ENCODE measurements around the gene POLR3E. TPM values are rescaled to one million over a fixed set of nuclear protein-coding genes. Genes with fewer than 3 reads are reported as not detected.
"Not testable (repeated sequence)": the region's sequence is repeated elsewhere in the genome, so short reads cannot be mapped to it uniquely, and the experiment has no call there.

POLR3E gene
- total RNA-seq, 2 experiments from 2014 or later, result 52.4 to 54.3 TPM

GRCh38 chr16:22296225-22297113 is 740 bp upstream of the POLR3E start:
- H3K27ac Mint-ChIP-seq, result peak overlapping the region; percentile 98
- no peaks in the 10 kb centered on the region for H3K9me3 Mint-ChIP-seq
- DNase-seq, result no peak
- peaks cover 17% of the 10 kb centered on the region for H3K36me3 Mint-ChIP-seq (ENCODE audit: low read depth)
- POLR2A ChIA-PET, result no interaction called here
- CTCF ChIA-PET, result interaction anchor here (0.6 to 4.5 kb wide), 17 partner anchors 11 to 710 kb away, joined by 3 to 48 read pairs (median 5); partner anchors contain the start of genes EEF2K and MOSMO
- H3K4me3 Mint-ChIP-seq, result peak overlapping the region; percentile 94
- H3K4me1 Mint-ChIP-seq, result peaks cover 38% of the 10 kb centered on the region
- H3K27me3 Mint-ChIP-seq, result peaks cover 3% of the 10 kb centered on the region

GRCh38 chr16:22297871-22298733 is 893 bp downstream of the POLR3E start:
- peaks cover 22% of the 10 kb centered on the region for H3K36me3 Mint-ChIP-seq (ENCODE audit: low read depth)
- peak; percentile 83 for DNase-seq
- H3K9me3 Mint-ChIP-seq, result no peaks in the 10 kb centered on the region
- peaks cover 3% of the 10 kb centered on the region for H3K27me3 Mint-ChIP-seq
- peak overlapping the region; percentile 98 for H3K27ac Mint-ChIP-seq
- ChIA-PET CTCF (interaction anchor here (0.6 to 4.5 kb wide), 17 partner anchors 9 to 1109 kb away, joined by 3 to 48 read pairs (median 4); partner anchors contain the start of gene EEF2K), POLR2A (no interaction called here)
- peak overlapping the region; percentile 94 for H3K4me3 Mint-ChIP-seq
- H3K4me1 Mint-ChIP-seq, result peaks cover 42% of the 10 kb centered on the region

GRCh38 chr16:22299036-22299435 is 1.8 kb downstream of the POLR3E start:
- peaks cover 3% of the 10 kb centered on the region for H3K27me3 Mint-ChIP-seq
- H3K4me3 Mint-ChIP-seq, result peak overlapping the region; percentile 94
- H3K36me3 Mint-ChIP-seq (ENCODE audit: low read depth), result peaks cover 25% of the 10 kb centered on the region
- ChIA-PET CTCF (interaction anchor here (0.6 to 4.5 kb wide), 12 partner anchors 8 to 1110 kb away, joined by 3 to 48 read pairs (median 10); partner anchors contain the start of gene EEF2K), POLR2A (no interaction called here)
- H3K9me3 Mint-ChIP-seq, result no peaks in the 10 kb centered on the region
- peak overlapping the region; percentile 98 for H3K27ac Mint-ChIP-seq
- DNase-seq, result no peak
- H3K4me1 Mint-ChIP-seq, result peaks cover 42% of the 10 kb centered on the region

GRCh38 chr16:22300427-22301071 is 3.3 kb downstream of the POLR3E start:
- DNase-seq, result peak; percentile 61
- no peaks in the 10 kb centered on the region for H3K9me3 Mint-ChIP-seq
- H3K36me3 Mint-ChIP-seq (ENCODE audit: low read depth), result peaks cover 31% of the 10 kb centered on the region
- peaks cover 45% of the 10 kb centered on the region for H3K4me1 Mint-ChIP-seq
- no peak overlapping the region for H3K4me3 Mint-ChIP-seq
- POLR2A ChIA-PET, result interaction anchor here (1.1 kb wide), 1 partner anchor 94 kb away, joined by 3 read pairs; the partner anchor contains the start of gene EEF2K
- H3K27ac Mint-ChIP-seq, result peak overlapping the region; percentile 78
- H3K27me3 Mint-ChIP-seq, result peaks cover 3% of the 10 kb centered on the region
- CTCF ChIA-PET, result interaction anchor here (0.5 to 2.7 kb wide), 17 partner anchors 11 to 329 kb away, joined by 3 to 19 read pairs (median 4); no protein-coding TSS in a partner anchor

- H3K27me3 Mint-ChIP-seq, H3K4me3 Mint-ChIP-seq, H3K9me3 Mint-ChIP-seq, DNase-seq: not testable (repeated sequence)
- CTCF ChIA-PET, result interaction anchor here (1.0 to 2.7 kb wide), 6 partner anchors 10 to 224 kb away, joined by 4 to 19 read pairs (median 6); no protein-coding TSS in a partner anchor
- Mint-ChIP-seq H3K27ac (peak overlapping the region; percentile 78), H3K36me3 (ENCODE audit: low read depth) (peaks cover 31% of the 10 kb centered on the region), H3K4me1 (peaks cover 40% of the 10 kb centered on the region)
- POLR2A ChIA-PET, result interaction anchor here (1.1 kb wide), 1 partner anchor 95 kb away, joined by 3 read pairs; the partner anchor contains the start of gene EEF2K
These were observed 4.2 kb downstream of the POLR3E start for GRCh38 chr16:22301423-22301822.

- H3K36me3 Mint-ChIP-seq (ENCODE audit: low read depth), result peaks cover 29% of the 10 kb centered on the region
These were observed 5.7 kb downstream of the POLR3E start for GRCh38 chr16:22302776-22303363.

GRCh38 chr16:22304411-22304810 is 7.2 kb downstream of the POLR3E start:
- ChIA-PET POLR2A (no interaction called here), CTCF (interaction anchor here (2.7 kb wide), 1 partner anchor 14 kb away, joined by 11 read pairs; no protein-coding TSS in a partner anchor)
- no peaks in the 10 kb centered on the region for H3K27me3 Mint-ChIP-seq
- peaks cover 25% of the 10 kb centered on the region for H3K36me3 Mint-ChIP-seq (ENCODE audit: low read depth)
- DNase-seq, result no peak
- no peaks in the 10 kb centered on the region for H3K9me3 Mint-ChIP-seq
- H3K27ac Mint-ChIP-seq, result no peak overlapping the region
- H3K4me3 Mint-ChIP-seq, result no peak overlapping the region
- H3K4me1 Mint-ChIP-seq, result peaks cover 22% of the 10 kb centered on the region

More at GRCh38 chr16:22302776-22303363, 5.7 kb downstream of the POLR3E start:
- DNase-seq, result no peak
- ChIA-PET CTCF (interaction anchor here (2.0 kb wide), 1 partner anchor 17 kb away, joined by 6 read pairs; no protein-coding TSS in a partner anchor), POLR2A (no interaction called here)
- Mint-ChIP-seq H3K4me3 (no peak overlapping the region), H3K9me3 (no peaks in the 10 kb centered on the region), H3K27ac (no peak overlapping the region), H3K4me1 (peaks cover 33% of the 10 kb centered on the region), H3K27me3 (no peaks in the 10 kb centered on the region)

- Mint-ChIP-seq H3K36me3 (ENCODE audit: low read depth) (peaks cover 26% of the 10 kb centered on the region), H3K4me3 (no peak overlapping the region), H3K27ac (no peak overlapping the region), H3K9me3 (no peaks in the 10 kb centered on the region), H3K4me1 (peaks cover 7% of the 10 kb centered on the region), H3K27me3 (no peaks in the 10 kb centered on the region)
- ChIA-PET POLR2A (no interaction called here), CTCF (interaction anchor here (0.7 to 2.7 kb wide), 5 partner anchors 9 to 94 kb away, joined by 3 to 11 read pairs (median 3); no protein-coding TSS in a partner anchor)
- no peak for DNase-seq
These were observed 9.6 kb downstream of the POLR3E start for GRCh38 chr16:22306788-22307187.

GRCh38 chr16:22307838-22308237 is 10.6 kb downstream of the POLR3E start:
- ChIA-PET CTCF (interaction anchor here (0.5 to 2.6 kb wide), 5 partner anchors 10 to 321 kb away, joined by 3 to 14 read pairs (median 3); no protein-coding TSS in a partner anchor), POLR2A (no interaction called here)
- H3K36me3 Mint-ChIP-seq (ENCODE audit: low read depth), result peaks cover 25% of the 10 kb centered on the region
- H3K27ac Mint-ChIP-seq, result no peak overlapping the region
- H3K9me3 Mint-ChIP-seq, result no peaks in the 10 kb centered on the region
- no peak for DNase-seq
- no peak overlapping the region for H3K4me3 Mint-ChIP-seq
- H3K27me3 Mint-ChIP-seq, result no peaks in the 10 kb centered on the region
- peaks cover 2% of the 10 kb centered on the region for H3K4me1 Mint-ChIP-seq

- H3K27ac Mint-ChIP-seq, result no peak overlapping the region
- peaks cover 23% of the 10 kb centered on the region for H3K36me3 Mint-ChIP-seq (ENCODE audit: low read depth)
- POLR2A ChIA-PET, result interaction anchor here (0.5 kb wide), 1 partner anchor 121 kb away, joined by 6 read pairs; no protein-coding TSS in a partner anchor
- no peak overlapping the region for H3K4me3 Mint-ChIP-seq
- peaks cover 2% of the 10 kb centered on the region for H3K4me1 Mint-ChIP-seq
- CTCF ChIA-PET, result interaction anchor here (0.6 to 4.8 kb wide), 5 partner anchors 9 to 64 kb away, joined by 3 to 19 read pairs (median 3); no protein-coding TSS in a partner anchor
- no peaks in the 10 kb centered on the region for H3K9me3 Mint-ChIP-seq
- no peak for DNase-seq
- H3K27me3 Mint-ChIP-seq, result no peaks in the 10 kb centered on the region
These were observed 11.8 kb downstream of the POLR3E start for GRCh38 chr16:22308824-22309520.

- Mint-ChIP-seq H3K4me3 (no peak overlapping the region), H3K9me3 (no peaks in the 10 kb centered on the region), H3K27ac (no peak overlapping the region), H3K27me3 (no peaks in the 10 kb centered on the region), H3K4me1 (no peaks in the 10 kb centered on the region), H3K36me3 (ENCODE audit: low read depth) (peaks cover 21% of the 10 kb centered on the region)
- ChIA-PET POLR2A (no interaction called here), CTCF (interaction anchor here (1.1 to 4.8 kb wide), 2 partner anchors 9 to 11 kb away, joined by 3 to 19 read pairs; no protein-coding TSS in a partner anchor)
- no peak for DNase-seq
These were observed 14.3 kb downstream of the POLR3E start for GRCh38 chr16:22311520-22311919.
